ENCODE measurements around the gene H1-8.

DNA sequence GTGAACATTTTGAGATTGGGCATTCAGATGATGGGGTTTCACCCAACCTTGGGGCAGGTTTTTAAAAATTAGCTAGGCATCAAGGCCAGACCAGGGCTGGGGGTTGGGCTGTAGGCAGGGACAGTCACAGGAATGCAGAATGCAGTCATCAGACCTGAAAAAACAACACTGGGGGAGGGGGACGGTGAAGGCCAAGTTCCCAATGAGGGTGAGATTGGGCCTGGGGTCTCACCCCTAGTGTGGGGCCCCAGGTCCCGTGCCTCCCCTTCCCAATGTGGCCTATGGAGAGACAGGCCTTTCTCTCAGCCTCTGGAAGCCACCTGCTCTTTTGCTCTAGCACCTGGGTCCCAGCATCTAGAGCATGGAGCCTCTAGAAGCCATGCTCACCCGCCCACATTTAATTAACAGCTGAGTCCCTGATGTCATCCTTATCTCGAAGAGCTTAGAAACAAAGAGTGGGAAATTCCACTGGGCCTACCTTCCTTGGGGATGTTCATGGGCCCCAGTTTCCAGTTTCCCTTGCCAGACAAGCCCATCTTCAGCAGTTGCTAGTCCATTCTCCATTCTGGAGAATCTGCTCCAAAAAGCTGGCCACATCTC, 8.4 kb upstream of the H1-8 start:
- TF ChIP-seq, protein P1, sequence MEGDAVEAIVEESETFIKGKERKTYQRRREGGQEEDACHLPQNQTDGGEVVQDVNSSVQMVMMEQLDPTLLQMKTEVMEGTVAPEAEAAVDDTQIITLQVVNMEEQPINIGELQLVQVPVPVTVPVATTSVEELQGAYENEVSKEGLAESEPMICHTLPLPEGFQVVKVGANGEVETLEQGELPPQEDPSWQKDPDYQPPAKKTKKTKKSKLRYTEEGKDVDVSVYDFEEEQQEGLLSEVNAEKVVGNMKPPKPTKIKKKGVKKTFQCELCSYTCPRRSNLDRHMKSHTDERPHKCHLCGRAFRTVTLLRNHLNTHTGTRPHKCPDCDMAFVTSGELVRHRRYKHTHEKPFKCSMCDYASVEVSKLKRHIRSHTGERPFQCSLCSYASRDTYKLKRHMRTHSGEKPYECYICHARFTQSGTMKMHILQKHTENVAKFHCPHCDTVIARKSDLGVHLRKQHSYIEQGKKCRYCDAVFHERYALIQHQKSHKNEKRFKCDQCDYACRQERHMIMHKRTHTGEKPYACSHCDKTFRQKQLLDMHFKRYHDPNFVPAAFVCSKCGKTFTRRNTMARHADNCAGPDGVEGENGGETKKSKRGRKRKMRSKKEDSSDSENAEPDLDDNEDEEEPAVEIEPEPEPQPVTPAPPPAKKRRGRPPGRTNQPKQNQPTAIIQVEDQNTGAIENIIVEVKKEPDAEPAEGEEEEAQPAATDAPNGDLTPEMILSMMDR (IDR thresholded peaks at IDR 0.05; ENCODE audit: insufficient read depth, low read length, poor library complexity, severe bottlenecking) = no peak
- no peak for TF ChIP-seq EZH2phosphoT487 (conservative IDR thresholded peaks at IDR 0.05; ENCODE audit: low read length)

All from SU-DHL-6 (cell line).